RPMI7951 (cell line): ENCODE measurements around the gene SPACA9. TPM values are rescaled to one million over a fixed set of nuclear protein-coding genes. Genes with fewer than 3 reads are reported as not detected.

Source experiments
- total RNA-seq: library from RNA; depleted of rRNA; stranded (reverse); fragments of >200 nt; shearing (Covaris generic); gene quantifications from 2 replicates; pipeline ENCODE4 v1.2.3, GENCODE V29; 2014; rRNA removed

The SPACA9 gene
- total RNA-seq, 1 experiment from 2014 or later, result 5.6 TPM

Other genes with a start within 250 kb of the SPACA9 start
- gene DDX31, start 208.9 kb upstream of the SPACA9 start, total RNA-seq, result 9.2 and 9.6 TPM in 2 replicates
- 10.8 and 11.5 TPM in 2 replicates for gene GTF3C4, start 208.4 kb upstream of the SPACA9 start, total RNA-seq
- gene AK8, start 614 bp upstream of the SPACA9 start, total RNA-seq, result not detected in 2 replicates
- 16.5 and 20.7 TPM in 2 replicates for gene TSC1, start 65.7 kb downstream of the SPACA9 start, total RNA-seq
- gene GFI1B, start 99.8 kb downstream of the SPACA9 start, total RNA-seq, result not detected in 2 replicates
- 45.9 and 48.3 TPM in 2 replicates for gene GTF3C5, start 152.1 kb downstream of the SPACA9 start, total RNA-seq
- gene CEL, start 183.1 kb downstream of the SPACA9 start, total RNA-seq, result 0.12 TPM in 1 of 2 replicates, not detected in the other
- gene RALGDS, start 242.3 kb downstream of the SPACA9 start, total RNA-seq, result 12.5 and 18.9 TPM in 2 replicates